ENCODE measurements around the gene MTRR.

DNA sequence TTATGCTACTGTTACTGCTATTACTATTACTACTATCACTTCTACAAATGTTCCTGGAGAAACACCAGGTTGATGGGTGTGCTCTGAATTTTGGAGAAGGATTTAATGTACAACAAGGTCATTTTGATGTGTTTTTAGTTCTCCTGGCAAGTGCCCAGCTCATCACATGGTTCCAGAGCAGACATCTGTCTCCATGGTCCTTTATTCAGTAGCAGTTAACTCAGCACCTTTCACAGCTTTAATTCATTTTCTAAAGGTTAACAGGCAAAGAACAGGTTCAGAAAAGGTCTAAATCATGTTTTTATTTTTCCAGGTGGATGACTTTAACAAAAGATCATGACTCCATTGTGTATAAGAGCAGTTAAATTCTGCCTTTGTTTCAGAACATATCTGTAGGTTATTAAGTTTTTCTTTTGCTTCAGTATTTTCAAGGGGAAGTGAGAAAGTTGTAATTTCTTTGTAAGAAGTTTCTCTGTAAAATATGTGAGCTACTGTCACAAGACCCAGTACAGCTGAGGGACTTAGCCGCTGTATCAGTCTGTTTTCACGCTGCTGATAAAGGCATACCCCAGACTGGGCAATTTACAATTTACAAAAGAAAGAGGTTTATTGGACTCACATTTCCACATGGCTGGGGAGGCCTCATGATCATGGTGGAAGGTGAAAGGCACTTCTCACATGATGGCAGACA lies 41.9 kb downstream of the MTRR start:
- TF ChIP-seq, protein P1, sequence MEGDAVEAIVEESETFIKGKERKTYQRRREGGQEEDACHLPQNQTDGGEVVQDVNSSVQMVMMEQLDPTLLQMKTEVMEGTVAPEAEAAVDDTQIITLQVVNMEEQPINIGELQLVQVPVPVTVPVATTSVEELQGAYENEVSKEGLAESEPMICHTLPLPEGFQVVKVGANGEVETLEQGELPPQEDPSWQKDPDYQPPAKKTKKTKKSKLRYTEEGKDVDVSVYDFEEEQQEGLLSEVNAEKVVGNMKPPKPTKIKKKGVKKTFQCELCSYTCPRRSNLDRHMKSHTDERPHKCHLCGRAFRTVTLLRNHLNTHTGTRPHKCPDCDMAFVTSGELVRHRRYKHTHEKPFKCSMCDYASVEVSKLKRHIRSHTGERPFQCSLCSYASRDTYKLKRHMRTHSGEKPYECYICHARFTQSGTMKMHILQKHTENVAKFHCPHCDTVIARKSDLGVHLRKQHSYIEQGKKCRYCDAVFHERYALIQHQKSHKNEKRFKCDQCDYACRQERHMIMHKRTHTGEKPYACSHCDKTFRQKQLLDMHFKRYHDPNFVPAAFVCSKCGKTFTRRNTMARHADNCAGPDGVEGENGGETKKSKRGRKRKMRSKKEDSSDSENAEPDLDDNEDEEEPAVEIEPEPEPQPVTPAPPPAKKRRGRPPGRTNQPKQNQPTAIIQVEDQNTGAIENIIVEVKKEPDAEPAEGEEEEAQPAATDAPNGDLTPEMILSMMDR (IDR thresholded peaks at IDR 0.05) = no peak
- TF ChIP-seq, protein P2, sequence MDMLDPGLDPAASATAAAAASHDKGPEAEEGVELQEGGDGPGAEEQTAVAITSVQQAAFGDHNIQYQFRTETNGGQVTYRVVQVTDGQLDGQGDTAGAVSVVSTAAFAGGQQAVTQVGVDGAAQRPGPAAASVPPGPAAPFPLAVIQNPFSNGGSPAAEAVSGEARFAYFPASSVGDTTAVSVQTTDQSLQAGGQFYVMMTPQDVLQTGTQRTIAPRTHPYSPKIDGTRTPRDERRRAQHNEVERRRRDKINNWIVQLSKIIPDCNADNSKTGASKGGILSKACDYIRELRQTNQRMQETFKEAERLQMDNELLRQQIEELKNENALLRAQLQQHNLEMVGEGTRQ (CRISPR knock-in tag; IDR thresholded peaks at IDR 0.05) = no peak
- TF ChIP-seq, protein P3, sequence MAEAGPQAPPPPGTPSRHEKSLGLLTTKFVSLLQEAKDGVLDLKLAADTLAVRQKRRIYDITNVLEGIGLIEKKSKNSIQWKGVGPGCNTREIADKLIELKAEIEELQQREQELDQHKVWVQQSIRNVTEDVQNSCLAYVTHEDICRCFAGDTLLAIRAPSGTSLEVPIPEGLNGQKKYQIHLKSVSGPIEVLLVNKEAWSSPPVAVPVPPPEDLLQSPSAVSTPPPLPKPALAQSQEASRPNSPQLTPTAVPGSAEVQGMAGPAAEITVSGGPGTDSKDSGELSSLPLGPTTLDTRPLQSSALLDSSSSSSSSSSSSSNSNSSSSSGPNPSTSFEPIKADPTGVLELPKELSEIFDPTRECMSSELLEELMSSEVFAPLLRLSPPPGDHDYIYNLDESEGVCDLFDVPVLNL (CRISPR knock-in tag; IDR thresholded peaks at IDR 0.05; ENCODE audit: borderline replicate concordance, low read depth) = no peak
- TF ChIP-seq TP53 (CRISPR knock-in tag; IDR thresholded peaks at IDR 0.05) = no peak

All from WTC11 (cell line).